Vagina (tissue), 2 donors: Measurements from ENCODE around the gene KCP. TPM values are rescaled to one million over a fixed set of nuclear protein-coding genes. Genes with fewer than 3 reads are reported as not detected.

Experiments used
- DNase-seq, 2 donors: peaks; one replicate each; pipeline ENCODE4 v3.0.0-alpha.2; 2017; ENCODE audit errors: extremely low spot score in 2 of 2
- H3K27ac ChIP-seq: fragments of 200-600 bp; sonication (generic); one replicate; pipeline ENCODE4 v1.5.1; 2019
- H3K27me3 ChIP-seq: fragments of 200-600 bp; sonication (generic); one replicate; pipeline ENCODE4 v1.5.1; 2019
- H3K36me3 ChIP-seq, 2 donors: fragments of 200-600 bp; sonication (generic); one replicate each; pipeline ENCODE4 v1.5.1; 2017 to 2019
- H3K4me1 ChIP-seq: fragments of 200-600 bp; sonication (generic); one replicate; pipeline ENCODE4 v1.5.1; 2019
- H3K4me3 ChIP-seq, 2 donors: fragments of 200-600 bp; sonication (generic); 1 replicate in 1 of 2; 2 replicates in 1 of 2; pipeline ENCODE4 v1.5.1; 2016 to 2019
- H3K9me3 ChIP-seq: fragments of 200-600 bp; sonication (generic); one replicate; pipeline ENCODE4 v1.5.1; 2019
- CTCF ChIP-seq, 3 experiments: fragments of 450-650 bp in 2 of 3; fragments of 200-600 bp in 1 of 3; sonication (generic) in 1 of 3; IDR thresholded peaks; one replicate each; pipeline ENCODE4 v1.5.1; 2017 to 2019; ENCODE audit warnings: antibody characterized with exemption in 3 of 3, mild to moderate bottlenecking in 2 of 3, moderate library complexity in 2 of 3
- POLR2A ChIP-seq, 2 donors: fragments of 450-650 bp; IDR thresholded peaks; one replicate each; pipeline ENCODE4 v1.6.1; 2017; ENCODE audit warnings: antibody characterized with exemption in 2 of 2, mild to moderate bottlenecking in 2 of 2, moderate library complexity in 2 of 2
- POLR2AphosphoS5 ChIP-seq, 2 donors: sonication (generic); formaldehyde crosslinking; IDR thresholded peaks; one replicate each; pipeline ENCODE4 v1.9.0; 2017; ENCODE audit warnings: antibody characterized with exemption in 2 of 2, mild to moderate bottlenecking in 2 of 2, low read depth in 1 of 2; ENCODE audit not compliant: insufficient read depth in 1 of 2
- intact Hi-C: fragments of 100-400 bp; cut with DNase I; formaldehyde crosslinking; loops from one replicate; pipeline ENCODE4 v1.15.1; 2023
- total RNA-seq: library from RNA; depleted of rRNA; stranded (reverse); fragments of >200 nt; gene quantifications from one replicate; pipeline ENCODE4 v1.2.3, GENCODE V29; 2016

Gene KCP
- total RNA-seq, 1 donor from 2014 or later, result 1.2 TPM

- DNase-seq, result no peak
- Histone ChIP-seq H3K36me3 (no peaks in the 10 kb centered on the region), H3K9me3 (no peaks in the 10 kb centered on the region), H3K27me3 (no peaks in the 10 kb centered on the region), H3K4me1 (peaks cover 7% of the 10 kb centered on the region), H3K27ac (no peak overlapping the region), H3K4me3 (no peak overlapping the region)
- intact Hi-C loops, result no loop called here
- no peak for TF ChIP-seq POLR2AphosphoS5 (IDR thresholded peaks at IDR 0.05; ENCODE audit: insufficient read depth in 1 of 2, low read depth in 1 of 2)
Measured at GRCh38 chr7:128902761-128903585, 7.5 kb downstream of the KCP start.

- H3K36me3 ChIP-seq, result no peaks in the 10 kb centered on the region
- no peaks in the 10 kb centered on the region for H3K9me3 ChIP-seq
- no peak overlapping the region for H3K27ac ChIP-seq
- no peak overlapping the region for H3K4me3 ChIP-seq
- H3K4me1 ChIP-seq, result peaks cover 7% of the 10 kb centered on the region
- TF ChIP-seq POLR2A (IDR thresholded peaks at IDR 0.05), result no peak
- TF ChIP-seq POLR2AphosphoS5 (IDR thresholded peaks at IDR 0.05; ENCODE audit: insufficient read depth in 1 of 2, low read depth in 1 of 2), result no peak
- TF ChIP-seq CTCF (IDR thresholded peaks at IDR 0.05), result no peak
- intact Hi-C loops, result no loop called here
- H3K27me3 ChIP-seq, result no peaks in the 10 kb centered on the region
- DNase-seq, result no peak
Measured at GRCh38 chr7:128900237-128900636, 10.3 kb downstream of the KCP start.

- Histone ChIP-seq H3K27ac (no peak overlapping the region), H3K36me3 (no peaks in the 10 kb centered on the region), H3K27me3 (no peaks in the 10 kb centered on the region), H3K4me3 (no peak overlapping the region), H3K9me3 (no peaks in the 10 kb centered on the region), H3K4me1 (peaks cover 7% of the 10 kb centered on the region)
- intact Hi-C loops, result no loop called here
- TF ChIP-seq CTCF (IDR thresholded peaks at IDR 0.05) (no peak), POLR2AphosphoS5 (IDR thresholded peaks at IDR 0.05; ENCODE audit: insufficient read depth in 1 of 2, low read depth in 1 of 2) (no peak), POLR2A (IDR thresholded peaks at IDR 0.05) (no peak)
- no peak for DNase-seq
Measured at GRCh38 chr7:128899392-128899791, 11.1 kb downstream of the KCP start.

GRCh38 chr7:128895320-128895719 lies 15.2 kb downstream of the KCP start:
- Histone ChIP-seq H3K4me1 (peaks cover 28% of the 10 kb centered on the region), H3K27ac (no peak overlapping the region), H3K36me3 (no peaks in the 10 kb centered on the region), H3K4me3 (no peak overlapping the region), H3K9me3 (no peaks in the 10 kb centered on the region), H3K27me3 (no peaks in the 10 kb centered on the region)
- intact Hi-C loops, result no loop called here
- no peak for DNase-seq
- TF ChIP-seq CTCF (IDR thresholded peaks at IDR 0.05) (no peak), POLR2A (IDR thresholded peaks at IDR 0.05) (no peak), POLR2AphosphoS5 (IDR thresholded peaks at IDR 0.05; ENCODE audit: insufficient read depth in 1 of 2, low read depth in 1 of 2) (no peak)

GRCh38 chr7:128894101-128894440 lies 16.4 kb downstream of the KCP start:
- Histone ChIP-seq H3K27ac (no peak overlapping the region), H3K9me3 (no peaks in the 10 kb centered on the region), H3K36me3 (no peaks in the 10 kb centered on the region), H3K4me1 (peaks cover 28% of the 10 kb centered on the region), H3K4me3 (no peak overlapping the region), H3K27me3 (no peaks in the 10 kb centered on the region)
- TF ChIP-seq POLR2AphosphoS5 (IDR thresholded peaks at IDR 0.05; ENCODE audit: insufficient read depth in 1 of 2, low read depth in 1 of 2) (no peak), CTCF (IDR thresholded peaks at IDR 0.05) (no peak), POLR2A (IDR thresholded peaks at IDR 0.05) (no peak)
- DNase-seq, result no peak
- intact Hi-C loops, result no loop called here
